Stimulated activated CD4-positive, alpha-beta T cell treated with anti-CD3 and anti-CD28 coated beads, Interleukin-1b, Interleukin-23, amount 100 ng/mL, for 1 hour (primary cell): ENCODE results near the gene BTF3.
"Not testable (repeated sequence)": the region's sequence is repeated elsewhere in the genome, so short reads cannot be mapped to it uniquely, and the experiment has no call there.

Experiments used
- DNase-seq, 2 donors: peaks; one replicate each; pipeline ENCODE4 v3.0.0-alpha.2; 2020; ENCODE audit warnings: low read depth in 2 of 2

The BTF3 gene

GRCh38 chr5:73498057-73498992 is at the start of gene BTF3:
Gene BTF3 (plus strand): TSS chr5:73498442. CDS start chr5:73498668, 226 bp downstream.
- DNase-seq, result peak; percentile 75 to 77

- DNase-seq, result no peak
Observed at GRCh38 chr5:73448463-73449136, 49.6 kb upstream of the BTF3 start, which contains the start of gene FOXD1. Gene FOXD1 (minus strand): TSS chr5:73448777. CDS start chr5:73448362, 415 bp downstream.

- no peak for DNase-seq
Observed at GRCh38 chr5:73450137-73450536, 48.1 kb upstream of the BTF3 start.

- no peak for DNase-seq
Observed at GRCh38 chr5:73450672-73451223, 47.5 kb upstream of the BTF3 start.

GRCh38 chr5:73451224-73452130 is 46.8 kb upstream of the BTF3 start:
- peak; percentile 29 to 46 for DNase-seq

GRCh38 chr5:73452215-73452614 is 46.0 kb upstream of the BTF3 start:
- DNase-seq, result no peak

- no peak for DNase-seq
Observed at GRCh38 chr5:73454379-73455036, 43.7 kb upstream of the BTF3 start.

GRCh38 chr5:73456462-73456861 is 41.8 kb upstream of the BTF3 start:
- DNase-seq, result not testable (repeated sequence)

- DNase-seq, result no peak
Observed at GRCh38 chr5:73459366-73459765, 38.9 kb upstream of the BTF3 start.

- DNase-seq, result no peak
Observed at GRCh38 chr5:73460133-73460532, 38.1 kb upstream of the BTF3 start.

GRCh38 chr5:73464016-73464745 is 34.1 kb upstream of the BTF3 start:
- DNase-seq, result no peak

GRCh38 chr5:73468638-73469037 is 29.6 kb upstream of the BTF3 start:
- not testable (repeated sequence) for DNase-seq

- DNase-seq, result no peak
Observed at GRCh38 chr5:73469878-73470277, 28.4 kb upstream of the BTF3 start.

- no peak for DNase-seq
Observed at GRCh38 chr5:73471654-73472053, 26.6 kb upstream of the BTF3 start.

GRCh38 chr5:73472116-73472515 is 26.1 kb upstream of the BTF3 start:
- DNase-seq, result no peak

- DNase-seq, result no peak
Observed at GRCh38 chr5:73480500-73480899, 17.7 kb upstream of the BTF3 start.

GRCh38 chr5:73482383-73483136 is 15.7 kb upstream of the BTF3 start:
- DNase-seq, result no peak

GRCh38 chr5:73483676-73484075 is 14.6 kb upstream of the BTF3 start:
- DNase-seq, result no peak

- no peak for DNase-seq
Observed at GRCh38 chr5:73484511-73484910, 13.7 kb upstream of the BTF3 start.
